Lower lobe of right lung (tissue), 2 donors: ENCODE results near the gene DDX31. TPM values are rescaled to one million over a fixed set of nuclear protein-coding genes. Genes with fewer than 3 reads are reported as not detected.

Experiments used
- ATAC-seq, 2 donors: fragments of 200-7000 bp; cut with Tn5 transposase; one replicate each; pipeline ENCODE4 v1.9.1; 2020 to 2022; ENCODE audit warnings: mild to moderate bottlenecking in 2 of 2, moderate library complexity in 2 of 2
- DNase-seq: peaks from one replicate; pipeline ENCODE4 v3.0.0-alpha.2; 2020
- H3K27ac ChIP-seq: fragments of 200-600 bp; one replicate; pipeline ENCODE4 v1.8.0; 2022
- H3K27me3 ChIP-seq: fragments of 200-600 bp; one replicate; pipeline ENCODE4 v1.8.0; 2022; ENCODE audit warnings: low read depth
- H3K36me3 ChIP-seq: fragments of 200-600 bp; one replicate; pipeline ENCODE4 v1.8.0; 2022; ENCODE audit warnings: mild to moderate bottlenecking
- H3K4me1 ChIP-seq: fragments of 200-600 bp; one replicate; pipeline ENCODE4 v1.8.0; 2022
- H3K4me3 ChIP-seq: fragments of 200-600 bp; one replicate; pipeline ENCODE4 v1.8.0; 2022; ENCODE audit warnings: mild to moderate bottlenecking
- H3K9me3 ChIP-seq: fragments of 200-600 bp; one replicate; pipeline ENCODE4 v1.8.0; 2022
- CTCF ChIP-seq: fragments of 200-600 bp; IDR thresholded peaks from one replicate; pipeline ENCODE4 v1.8.0; 2022; ENCODE audit warnings: antibody characterized with exemption, mild to moderate bottlenecking
- intact Hi-C: fragments of 100-400 bp; cut with DNase I; formaldehyde crosslinking; loops from one replicate; pipeline ENCODE4 v1.11.0; 2022
- total RNA-seq: library from RNA; stranded (reverse); fragmentation: NEBNext Ultra II Directional; extraction: Animal tissue kit (Norgen Biotek cat#: 25700); gene quantifications from one replicate; pipeline ENCODE4 v1.2.1, GENCODE V29; 2021
- donor health status: DM: no; HTN: yes; CAD: no; lungs with severe emphysema.

The DDX31 gene
- total RNA-seq, 1 donor from 2014 or later: 14.1 TPM

- no peaks in the 10 kb centered on the region for H3K4me1 ChIP-seq
- H3K27ac ChIP-seq: no peak overlapping the region
- intact Hi-C loops: no loop called here
- H3K4me3 ChIP-seq: no peak overlapping the region
- H3K9me3 ChIP-seq: no peaks in the 10 kb centered on the region
- H3K27me3 ChIP-seq: peaks cover 100% of the 10 kb centered on the region
- no peaks in the 10 kb centered on the region for H3K36me3 ChIP-seq
- ATAC-seq (no peak), DNase-seq (no peak)
- no peak for TF ChIP-seq CTCF
Observed at GRCh38 chr9:132587592-132587955, 82.2 kb downstream of the DDX31 start.

- Histone ChIP-seq H3K4me3 (no peak overlapping the region), H3K4me1 (peaks cover 2% of the 10 kb centered on the region), H3K27me3 (peaks cover 100% of the 10 kb centered on the region), H3K36me3 (no peaks in the 10 kb centered on the region), H3K27ac (no peak overlapping the region), H3K9me3 (no peaks in the 10 kb centered on the region)
- ATAC-seq (no peak), DNase-seq (no peak)
- intact Hi-C loops: no loop called here
- no peak for TF ChIP-seq CTCF
Observed at GRCh38 chr9:132586830-132587591, 82.8 kb downstream of the DDX31 start.

- Histone ChIP-seq H3K9me3 (no peaks in the 10 kb centered on the region), H3K27me3 (peaks cover 99% of the 10 kb centered on the region), H3K27ac (no peak overlapping the region), H3K36me3 (no peaks in the 10 kb centered on the region), H3K4me1 (peaks cover 8% of the 10 kb centered on the region), H3K4me3 (no peak overlapping the region)
- intact Hi-C loops: no loop called here
- ATAC-seq (no peak), DNase-seq (no peak)
- TF ChIP-seq CTCF: no peak
Observed at GRCh38 chr9:132585954-132586829, 83.6 kb downstream of the DDX31 start.

GRCh38 chr9:132584601-132585560 lies 84.9 kb downstream of the DDX31 start:
- ATAC-seq: no peak
- no peak for DNase-seq
- Histone ChIP-seq H3K4me1 (peaks cover 8% of the 10 kb centered on the region), H3K36me3 (no peaks in the 10 kb centered on the region), H3K9me3 (no peaks in the 10 kb centered on the region), H3K4me3 (no peak overlapping the region), H3K27ac (no peak overlapping the region), H3K27me3 (peaks cover 99% of the 10 kb centered on the region)
- no peak for TF ChIP-seq CTCF
- intact Hi-C loops: no loop called here
